ENCODE results near the gene GLRX3.
"Not testable (repeated sequence)": the region's sequence is repeated elsewhere in the genome, so short reads cannot be mapped to it uniquely, and the experiment has no call there.

The GLRX3 gene

GRCh38 chr10:130111852-130112180, 24.4 kb upstream of the GLRX3 start:
- no peaks in the 10 kb centered on the region for H3K36me3 ChIP-seq (ENCODE audit: control insufficient read depth in 5 of 5, insufficient read depth in 5 of 5, low read length in 5 of 5)
- peak overlapping the region; percentile 68 to 96 (median 87) for H3K4me3 ChIP-seq (ENCODE audit: low read depth in 1 of 5, low read length in 5 of 5)
- peaks cover 8 to 27% (median 22%) of the 10 kb centered on the region in 5 donors for H3K4me1 ChIP-seq (ENCODE audit: control insufficient read depth in 5 of 5, insufficient read depth in 5 of 5, low read length in 5 of 5)
- no peaks in the 10 kb centered on the region for H3K9me3 ChIP-seq (ENCODE audit: control insufficient read depth in 5 of 5, low read length in 5 of 5)
- no peaks in the 10 kb centered on the region for H3K27me3 ChIP-seq (ENCODE audit: control insufficient read depth in 5 of 5, insufficient read depth in 4 of 5, low read length in 5 of 5)
- peak overlapping the region; percentile 93 for H3K27ac ChIP-seq (ENCODE audit: low read depth, low read length)
- H3K9ac ChIP-seq (ENCODE audit: low read length in 5 of 5) = peak overlapping the region in 4 of 5 donors; percentile 72 to 89 (median 84)

GRCh38 chr10:130112821-130113220, 23.4 kb upstream of the GLRX3 start:
- Histone ChIP-seq H3K27ac (ENCODE audit: low read depth, low read length) (no peak overlapping the region), H3K36me3 (ENCODE audit: control insufficient read depth in 5 of 5, insufficient read depth in 5 of 5, low read length in 5 of 5) (no peaks in the 10 kb centered on the region), H3K9ac (ENCODE audit: low read length in 5 of 5) (no peak overlapping the region)

GRCh38 chr10:130116942-130117341, 19.2 kb upstream of the GLRX3 start:
- H3K36me3 ChIP-seq (ENCODE audit: control insufficient read depth in 5 of 5, insufficient read depth in 5 of 5, low read length in 5 of 5); H3K9me3 ChIP-seq (ENCODE audit: control insufficient read depth in 5 of 5, low read length in 5 of 5); H3K27ac ChIP-seq (ENCODE audit: low read depth, low read length); H3K9ac ChIP-seq (ENCODE audit: low read length in 5 of 5); H3K4me3 ChIP-seq (ENCODE audit: low read depth in 1 of 5, low read length in 5 of 5); H3K4me1 ChIP-seq (ENCODE audit: control insufficient read depth in 5 of 5, insufficient read depth in 5 of 5, low read length in 5 of 5); H3K27me3 ChIP-seq (ENCODE audit: control insufficient read depth in 5 of 5, insufficient read depth in 4 of 5, low read length in 5 of 5): not testable (repeated sequence)

More at GRCh38 chr10:130112821-130113220, 23.4 kb upstream of the GLRX3 start:
- H3K4me3 ChIP-seq (ENCODE audit: low read depth in 1 of 5, low read length in 5 of 5) = no peak overlapping the region
- peaks cover 8 to 27% (median 22%) of the 10 kb centered on the region in 5 donors for H3K4me1 ChIP-seq (ENCODE audit: control insufficient read depth in 5 of 5, insufficient read depth in 5 of 5, low read length in 5 of 5)
- no peaks in the 10 kb centered on the region for H3K27me3 ChIP-seq (ENCODE audit: control insufficient read depth in 5 of 5, insufficient read depth in 4 of 5, low read length in 5 of 5)
- H3K9me3 ChIP-seq (ENCODE audit: control insufficient read depth in 5 of 5, low read length in 5 of 5) = peaks cover 0 to 2% (median 0%) of the 10 kb centered on the region in 5 donors

- H3K4me1 ChIP-seq (ENCODE audit: control insufficient read depth in 5 of 5, insufficient read depth in 5 of 5, low read length in 5 of 5); H3K27me3 ChIP-seq (ENCODE audit: control insufficient read depth in 5 of 5, insufficient read depth in 4 of 5, low read length in 5 of 5); H3K36me3 ChIP-seq (ENCODE audit: control insufficient read depth in 5 of 5, insufficient read depth in 5 of 5, low read length in 5 of 5); H3K4me3 ChIP-seq (ENCODE audit: low read depth in 1 of 5, low read length in 5 of 5); H3K9ac ChIP-seq (ENCODE audit: low read length in 5 of 5); H3K9me3 ChIP-seq (ENCODE audit: control insufficient read depth in 5 of 5, low read length in 5 of 5); H3K27ac ChIP-seq (ENCODE audit: low read depth, low read length): not testable (repeated sequence)
Observed at GRCh38 chr10:130117535-130117934, 18.7 kb upstream of the GLRX3 start.

- Histone ChIP-seq H3K4me3 (ENCODE audit: low read depth in 1 of 5, low read length in 5 of 5) (no peak overlapping the region), H3K4me1 (ENCODE audit: control insufficient read depth in 5 of 5, insufficient read depth in 5 of 5, low read length in 5 of 5) (no peaks in the 10 kb centered on the region), H3K9ac (ENCODE audit: low read length in 5 of 5) (no peak overlapping the region), H3K36me3 (ENCODE audit: control insufficient read depth in 5 of 5, insufficient read depth in 5 of 5, low read length in 5 of 5) (no peaks in the 10 kb centered on the region), H3K27ac (ENCODE audit: low read depth, low read length) (no peak overlapping the region), H3K27me3 (ENCODE audit: control insufficient read depth in 5 of 5, insufficient read depth in 4 of 5, low read length in 5 of 5) (no peaks in the 10 kb centered on the region), H3K9me3 (ENCODE audit: control insufficient read depth in 5 of 5, low read length in 5 of 5) (peaks cover 0 to 9% (median 0%) of the 10 kb centered on the region in 5 donors)
Observed at GRCh38 chr10:130121486-130122079, 14.6 kb upstream of the GLRX3 start.

- Histone ChIP-seq H3K4me1 (ENCODE audit: control insufficient read depth in 5 of 5, insufficient read depth in 5 of 5, low read length in 5 of 5) (peaks cover 0 to 2% (median 0%) of the 10 kb centered on the region in 5 donors), H3K9me3 (ENCODE audit: control insufficient read depth in 5 of 5, low read length in 5 of 5) (no peaks in the 10 kb centered on the region), H3K4me3 (ENCODE audit: low read depth in 1 of 5, low read length in 5 of 5) (no peak overlapping the region), H3K9ac (ENCODE audit: low read length in 5 of 5) (no peak overlapping the region), H3K27ac (ENCODE audit: low read depth, low read length) (no peak overlapping the region), H3K27me3 (ENCODE audit: control insufficient read depth in 5 of 5, insufficient read depth in 4 of 5, low read length in 5 of 5) (peaks cover 0 to 10% (median 3%) of the 10 kb centered on the region in 5 donors), H3K36me3 (ENCODE audit: control insufficient read depth in 5 of 5, insufficient read depth in 5 of 5, low read length in 5 of 5) (no peaks in the 10 kb centered on the region)
Observed at GRCh38 chr10:130127364-130128061, 8.7 kb upstream of the GLRX3 start.

GRCh38 chr10:130128062-130128781, 8.0 kb upstream of the GLRX3 start:
- peaks cover 0 to 2% (median 0%) of the 10 kb centered on the region in 5 donors for H3K4me1 ChIP-seq (ENCODE audit: control insufficient read depth in 5 of 5, insufficient read depth in 5 of 5, low read length in 5 of 5)
- H3K36me3 ChIP-seq (ENCODE audit: control insufficient read depth in 5 of 5, insufficient read depth in 5 of 5, low read length in 5 of 5) = no peaks in the 10 kb centered on the region
- H3K27ac ChIP-seq (ENCODE audit: low read depth, low read length) = no peak overlapping the region
- peaks cover 0 to 10% (median 3%) of the 10 kb centered on the region in 5 donors for H3K27me3 ChIP-seq (ENCODE audit: control insufficient read depth in 5 of 5, insufficient read depth in 4 of 5, low read length in 5 of 5)
- H3K9me3 ChIP-seq (ENCODE audit: control insufficient read depth in 5 of 5, low read length in 5 of 5) = no peaks in the 10 kb centered on the region
- no peak overlapping the region for H3K9ac ChIP-seq (ENCODE audit: low read length in 5 of 5)
- H3K4me3 ChIP-seq (ENCODE audit: low read depth in 1 of 5, low read length in 5 of 5) = no peak overlapping the region

GRCh38 chr10:130128922-130129321, 7.3 kb upstream of the GLRX3 start:
- Histone ChIP-seq H3K27ac (ENCODE audit: low read depth, low read length) (no peak overlapping the region), H3K4me1 (ENCODE audit: control insufficient read depth in 5 of 5, insufficient read depth in 5 of 5, low read length in 5 of 5) (peaks cover 0 to 2% (median 0%) of the 10 kb centered on the region in 5 donors), H3K9ac (ENCODE audit: low read length in 5 of 5) (no peak overlapping the region), H3K36me3 (ENCODE audit: control insufficient read depth in 5 of 5, insufficient read depth in 5 of 5, low read length in 5 of 5) (no peaks in the 10 kb centered on the region), H3K27me3 (ENCODE audit: control insufficient read depth in 5 of 5, insufficient read depth in 4 of 5, low read length in 5 of 5) (peaks cover 0 to 10% (median 3%) of the 10 kb centered on the region in 5 donors), H3K4me3 (ENCODE audit: low read depth in 1 of 5, low read length in 5 of 5) (no peak overlapping the region), H3K9me3 (ENCODE audit: control insufficient read depth in 5 of 5, low read length in 5 of 5) (no peaks in the 10 kb centered on the region)

GRCh38 chr10:130135676-130136225, 440 bp upstream of the GLRX3 start:
- H3K4me1 ChIP-seq (ENCODE audit: control insufficient read depth in 5 of 5, insufficient read depth in 5 of 5, low read length in 5 of 5) = peaks cover 2 to 30% (median 27%) of the 10 kb centered on the region in 5 donors
- peak overlapping the region; percentile 91 for H3K27ac ChIP-seq (ENCODE audit: low read depth, low read length)
- no peaks in the 10 kb centered on the region for H3K36me3 ChIP-seq (ENCODE audit: control insufficient read depth in 5 of 5, insufficient read depth in 5 of 5, low read length in 5 of 5)
- peak overlapping the region; percentile 40 to 92 (median 89) for H3K4me3 ChIP-seq (ENCODE audit: low read depth in 1 of 5, low read length in 5 of 5)
- H3K27me3 ChIP-seq (ENCODE audit: control insufficient read depth in 5 of 5, insufficient read depth in 4 of 5, low read length in 5 of 5) = peaks cover 0 to 3% (median 0%) of the 10 kb centered on the region in 5 donors
- H3K9ac ChIP-seq (ENCODE audit: low read length in 5 of 5) = peak overlapping the region; percentile 38 to 96 (median 92)
- H3K9me3 ChIP-seq (ENCODE audit: control insufficient read depth in 5 of 5, low read length in 5 of 5) = no peaks in the 10 kb centered on the region

GRCh38 chr10:130137090-130137448, 878 bp downstream of the GLRX3 start:
- Histone ChIP-seq H3K9me3 (ENCODE audit: control insufficient read depth in 5 of 5, low read length in 5 of 5) (no peaks in the 10 kb centered on the region), H3K36me3 (ENCODE audit: control insufficient read depth in 5 of 5, insufficient read depth in 5 of 5, low read length in 5 of 5) (peaks cover 0 to 4% (median 2%) of the 10 kb centered on the region in 5 donors), H3K4me3 (ENCODE audit: low read depth in 1 of 5, low read length in 5 of 5) (peak overlapping the region; percentile 81 to 92 (median 90)), H3K4me1 (ENCODE audit: control insufficient read depth in 5 of 5, insufficient read depth in 5 of 5, low read length in 5 of 5) (peaks cover 2 to 33% (median 32%) of the 10 kb centered on the region in 5 donors), H3K27me3 (ENCODE audit: control insufficient read depth in 5 of 5, insufficient read depth in 4 of 5, low read length in 5 of 5) (no peaks in the 10 kb centered on the region), H3K9ac (ENCODE audit: low read length in 5 of 5) (peak overlapping the region; percentile 73 to 96 (median 92)), H3K27ac (ENCODE audit: low read depth, low read length) (peak overlapping the region; percentile 91)

Measured in subcutaneous abdominal adipose tissue (tissue), 5 donors.